ENCODE results near the gene CCN5.

CCN5 gene

GRCh38 chr20:44703183-44703925, 11.8 kb upstream of the CCN5 start:
- Histone ChIP-seq H3K27ac (ENCODE audit: low read depth, low read length) (no peak overlapping the region), H3K79me2 (ENCODE audit: insufficient read depth, low read length) (no peaks in the 10 kb centered on the region), H3K9ac (ENCODE audit: low read length) (no peak overlapping the region), H4K20me1 (ENCODE audit: low read depth, low read length) (no peaks in the 10 kb centered on the region), H3F3A (ENCODE audit: insufficient read depth) (no peaks in the 10 kb centered on the region), H3K9me2 (replicated peaks; ENCODE audit: insufficient read depth, low read length) (no peaks in the 10 kb centered on the region), H3K9me3 (ENCODE audit: insufficient read depth, low read length) (no peaks in the 10 kb centered on the region), H3K4me2 (ENCODE audit: low read depth, low read length, poor library complexity, severe bottlenecking) (no peak overlapping the region), H3K4me3 (ENCODE audit: insufficient read depth, low read length, poor library complexity, severe bottlenecking) (no peak overlapping the region), H3K36me3 (ENCODE audit: low read length) (no peaks in the 10 kb centered on the region), H2AFZ (ENCODE audit: low read depth, low read length, severe bottlenecking) (no peak overlapping the region), H3K27me3 (ENCODE audit: low read length) (no peaks in the 10 kb centered on the region)
- TF ChIP-seq, protein P1, sequence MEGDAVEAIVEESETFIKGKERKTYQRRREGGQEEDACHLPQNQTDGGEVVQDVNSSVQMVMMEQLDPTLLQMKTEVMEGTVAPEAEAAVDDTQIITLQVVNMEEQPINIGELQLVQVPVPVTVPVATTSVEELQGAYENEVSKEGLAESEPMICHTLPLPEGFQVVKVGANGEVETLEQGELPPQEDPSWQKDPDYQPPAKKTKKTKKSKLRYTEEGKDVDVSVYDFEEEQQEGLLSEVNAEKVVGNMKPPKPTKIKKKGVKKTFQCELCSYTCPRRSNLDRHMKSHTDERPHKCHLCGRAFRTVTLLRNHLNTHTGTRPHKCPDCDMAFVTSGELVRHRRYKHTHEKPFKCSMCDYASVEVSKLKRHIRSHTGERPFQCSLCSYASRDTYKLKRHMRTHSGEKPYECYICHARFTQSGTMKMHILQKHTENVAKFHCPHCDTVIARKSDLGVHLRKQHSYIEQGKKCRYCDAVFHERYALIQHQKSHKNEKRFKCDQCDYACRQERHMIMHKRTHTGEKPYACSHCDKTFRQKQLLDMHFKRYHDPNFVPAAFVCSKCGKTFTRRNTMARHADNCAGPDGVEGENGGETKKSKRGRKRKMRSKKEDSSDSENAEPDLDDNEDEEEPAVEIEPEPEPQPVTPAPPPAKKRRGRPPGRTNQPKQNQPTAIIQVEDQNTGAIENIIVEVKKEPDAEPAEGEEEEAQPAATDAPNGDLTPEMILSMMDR (IDR thresholded peaks at IDR 0.05; ENCODE audit: insufficient read depth, low read length, poor library complexity, severe bottlenecking): no peak
- TF ChIP-seq EZH2phosphoT487 (conservative IDR thresholded peaks at IDR 0.05; ENCODE audit: low read length): no peak

DNA sequence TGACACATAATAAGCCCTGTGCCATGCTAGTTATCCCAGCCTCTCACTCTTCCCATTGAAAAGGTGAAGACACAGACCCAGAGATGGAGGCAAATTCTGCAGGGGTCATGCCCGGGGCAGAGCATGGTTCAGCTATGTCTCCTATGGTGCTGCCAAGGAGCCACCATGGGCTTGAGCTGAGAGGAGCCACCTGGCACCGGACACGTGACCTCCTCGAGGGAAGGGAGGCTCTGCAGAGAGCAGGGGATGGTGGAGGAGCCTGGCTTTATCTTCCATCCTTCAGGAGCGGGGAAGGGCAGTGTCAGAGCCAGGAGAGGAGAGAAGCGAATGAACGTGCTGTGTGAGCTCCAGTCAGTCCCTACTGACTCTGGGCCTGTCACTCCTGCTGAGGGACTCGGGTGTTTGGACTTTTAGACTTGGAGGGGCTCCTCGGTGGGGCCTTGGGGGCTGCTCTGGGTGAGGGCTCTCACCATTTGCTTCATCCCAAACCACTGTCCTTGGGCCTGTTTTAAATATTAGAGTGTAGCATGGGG, 11.1 kb upstream of the CCN5 start:
- no peak overlapping the region for H2AFZ ChIP-seq (ENCODE audit: low read depth, low read length, severe bottlenecking)

GRCh38 chr20:44704551-44704971, 10.6 kb upstream of the CCN5 start:
- no peak overlapping the region for H2AFZ ChIP-seq (ENCODE audit: low read depth, low read length, severe bottlenecking)
- TF ChIP-seq, protein P1 (IDR thresholded peaks at IDR 0.05; ENCODE audit: insufficient read depth, low read length, poor library complexity, severe bottlenecking): no peak
- no peak for TF ChIP-seq EZH2phosphoT487 (conservative IDR thresholded peaks at IDR 0.05; ENCODE audit: low read length)
- no peaks in the 10 kb centered on the region for H3F3A ChIP-seq (ENCODE audit: insufficient read depth)
- no peak overlapping the region for H3K4me3 ChIP-seq (ENCODE audit: insufficient read depth, low read length, poor library complexity, severe bottlenecking)
- H3K27me3 ChIP-seq (ENCODE audit: low read length): no peaks in the 10 kb centered on the region
- H3K27ac ChIP-seq (ENCODE audit: low read depth, low read length): no peak overlapping the region
- H4K20me1 ChIP-seq (ENCODE audit: low read depth, low read length): no peaks in the 10 kb centered on the region
- no peak overlapping the region for H3K9ac ChIP-seq (ENCODE audit: low read length)
- no peaks in the 10 kb centered on the region for H3K9me2 ChIP-seq (replicated peaks; ENCODE audit: insufficient read depth, low read length)
- H3K9me3 ChIP-seq (ENCODE audit: insufficient read depth, low read length): no peaks in the 10 kb centered on the region
- H3K79me2 ChIP-seq (ENCODE audit: insufficient read depth, low read length): no peaks in the 10 kb centered on the region
- no peak overlapping the region for H3K4me2 ChIP-seq (ENCODE audit: low read depth, low read length, poor library complexity, severe bottlenecking)
- no peaks in the 10 kb centered on the region for H3K36me3 ChIP-seq (ENCODE audit: low read length)

More for the DNA sequence above, 11.1 kb upstream of the CCN5 start:
- Histone ChIP-seq H3K27ac (ENCODE audit: low read depth, low read length) (no peak overlapping the region), H3K4me2 (ENCODE audit: low read depth, low read length, poor library complexity, severe bottlenecking) (no peak overlapping the region), H3K9me3 (ENCODE audit: insufficient read depth, low read length) (no peaks in the 10 kb centered on the region), H3K4me3 (ENCODE audit: insufficient read depth, low read length, poor library complexity, severe bottlenecking) (no peak overlapping the region), H3K27me3 (ENCODE audit: low read length) (no peaks in the 10 kb centered on the region), H3K9ac (ENCODE audit: low read length) (no peak overlapping the region), H3K9me2 (replicated peaks; ENCODE audit: insufficient read depth, low read length) (no peaks in the 10 kb centered on the region), H3K36me3 (ENCODE audit: low read length) (no peaks in the 10 kb centered on the region), H3K79me2 (ENCODE audit: insufficient read depth, low read length) (no peaks in the 10 kb centered on the region), H3F3A (ENCODE audit: insufficient read depth) (no peaks in the 10 kb centered on the region), H4K20me1 (ENCODE audit: low read depth, low read length) (no peaks in the 10 kb centered on the region)
- TF ChIP-seq, protein P1 (IDR thresholded peaks at IDR 0.05; ENCODE audit: insufficient read depth, low read length, poor library complexity, severe bottlenecking): no peak
- TF ChIP-seq EZH2phosphoT487 (conservative IDR thresholded peaks at IDR 0.05; ENCODE audit: low read length): no peak
